Upper lobe of left lung (tissue), 6 donors: Measurements from ENCODE around the gene THRA. TPM values are rescaled to one million over a fixed set of nuclear protein-coding genes. Genes with fewer than 3 reads are reported as not detected.

ENCODE experiments used
- ATAC-seq, 2 donors: fragments of 200-7000 bp; cut with Tn5 transposase; one replicate each; pipeline ENCODE4 v1.9.1; 2022; ENCODE audit warnings: mild to moderate bottlenecking in 2 of 2, moderate library complexity in 2 of 2; ENCODE audit not compliant: low FRiP score in 2 of 2
- DNase-seq, 2 donors: peaks; one replicate each; pipeline ENCODE4 v3.0.0-alpha.2; 2019 to 2020
- H3K27ac ChIP-seq, 4 donors: fragments of 200-600 bp; sonication (generic); one replicate each; pipeline ENCODE4 v1.5.1; 2016 to 2019
- H3K27me3 ChIP-seq, 4 donors: fragments of 200-600 bp; sonication (generic); one replicate each; pipeline ENCODE4 v1.5.1; 2017 to 2019
- H3K36me3 ChIP-seq, 4 donors: fragments of 200-600 bp; sonication (generic); one replicate each; pipeline ENCODE4 v1.5.1; 2016 to 2019
- H3K4me1 ChIP-seq, 4 donors: fragments of 200-600 bp; sonication (generic); one replicate each; pipeline ENCODE4 v1.5.1; 2018 to 2019
- H3K4me3 ChIP-seq, 4 donors: fragments of 200-600 bp; sonication (generic); one replicate each; pipeline ENCODE4 v1.5.1; 2017 to 2019; ENCODE audit warnings: mild to moderate bottlenecking in 2 of 4, moderate library complexity in 1 of 4
- H3K9me3 ChIP-seq, 4 donors: fragments of 200-600 bp; sonication (generic); one replicate each; pipeline ENCODE4 v1.5.1; 2018 to 2019
- CTCF ChIP-seq, 6 experiments: fragments of 450-650 bp in 4 of 6; fragments of 200-600 bp in 2 of 6; sonication (generic) in 2 of 6; IDR thresholded peaks; one replicate each; pipeline ENCODE4 v1.5.1; 2016 to 2019; ENCODE audit warnings: antibody characterized with exemption in 6 of 6
- EP300 ChIP-seq, 4 donors: sonication (generic); formaldehyde crosslinking; IDR thresholded peaks; one replicate each; pipeline ENCODE4 v1.5.1; 2017; ENCODE audit warnings: antibody characterized with exemption in 4 of 4, control low read depth in 2 of 4
- POLR2A ChIP-seq, 4 donors: fragments of 450-650 bp; IDR thresholded peaks; one replicate each; pipeline ENCODE4 v1.5.1; 2016 to 2017; ENCODE audit warnings: antibody characterized with exemption in 4 of 4, mild to moderate bottlenecking in 2 of 4
- POLR2AphosphoS5 ChIP-seq, 2 donors: sonication (generic); formaldehyde crosslinking; IDR thresholded peaks; one replicate each; pipeline ENCODE4 v1.5.1; 2017; ENCODE audit warnings: antibody characterized with exemption in 2 of 2
- WGBS, 2 donors: methylation state at CpG; one replicate each; pipeline ENCODE4 v1.1.5; 2017 to 2018; 5-methylcytosine and 5-hydroxymethylcytosine counted together
- total RNA-seq, 6 donors: library from RNA; depleted of rRNA in 4 of 6; stranded (reverse); fragments of >200 nt in 4 of 6; gene quantifications; one replicate each; pipeline versions ENCODE4 v1.1.0 to v1.2.1, GENCODE V29; 2016 to 2021
- donor health status: DM: no; HTN: no; CAD: no; lungs with moderate emphysema.
- donor health status: DM: no; HTN: yes; CAD: no; lungs with severe emphysema.

THRA gene
- total RNA-seq, 6 donors from 2014 or later = 31.0 to 55.3 (median 49.9) TPM

GRCh38 chr17:40113907-40114245, 51.1 kb downstream of the THRA start:
- H3K27ac ChIP-seq = peak overlapping the region; percentile 66 to 97 (median 91)

GRCh38 chr17:40115101-40115436, 52.3 kb downstream of the THRA start:
- no peak overlapping the region for H3K27ac ChIP-seq
- WGBS, 2 donors = 45 to 50% methylated on average over 1 to 2 of the region's 2 CpGs
- no peak for DNase-seq

More at GRCh38 chr17:40113907-40114245, 51.1 kb downstream of the THRA start:
- Histone ChIP-seq H3K9me3 (no peaks in the 10 kb centered on the region), H3K27me3 (no peaks in the 10 kb centered on the region), H3K36me3 (no peaks in the 10 kb centered on the region), H3K4me1 (peaks cover 48 to 55% (median 49%) of the 10 kb centered on the region in 4 donors), H3K4me3 (peak overlapping the region in 1 of 4 donors; percentile 53)
- TF ChIP-seq POLR2A (IDR thresholded peaks at IDR 0.05) (no peak), CTCF (IDR thresholded peaks at IDR 0.05) (no peak), EP300 (IDR thresholded peaks at IDR 0.05) (no peak), POLR2AphosphoS5 (IDR thresholded peaks at IDR 0.05) (no peak)
- WGBS, 2 donors = 43 to 60% methylated on average over 5 of the region's 5 CpGs
- no peak for ATAC-seq
- no peak for DNase-seq

GRCh38 chr17:40121181-40122135, 58.7 kb downstream of the THRA start, which contains the start of gene MSL1:
MSL1 (plus strand) TSS chr17:40121971; CDS start chr17:40122613, 642 bp downstream.
- Histone ChIP-seq H3K36me3 (peaks cover 0 to 13% (median 5%) of the 10 kb centered on the region in 4 donors), H3K9me3 (no peaks in the 10 kb centered on the region), H3K4me3 (peak within 1 kb of the TSS; percentile 72 to 100 (median 84)), H3K27ac (peak within 1 kb of the TSS; percentile 97 to 100 (median 98)), H3K27me3 (no peaks in the 10 kb centered on the region), H3K4me1 (peaks cover 22 to 34% (median 28%) of the 10 kb centered on the region in 4 donors)
- WGBS, 2 donors = 1 to 2% methylated on average over 27 to 49 of the region's 82 CpGs
- DNase-seq = peak; percentile 91 to 97
- peak; percentile 90 to 94 for ATAC-seq
- peak in 2 of 4 donors; percentile 50 to 75 for TF ChIP-seq POLR2A (IDR thresholded peaks at IDR 0.05)
- no peak for TF ChIP-seq CTCF (IDR thresholded peaks at IDR 0.05)
- peak; percentile 56 to 88 for TF ChIP-seq POLR2AphosphoS5 (IDR thresholded peaks at IDR 0.05)

More at GRCh38 chr17:40115101-40115436, 52.3 kb downstream of the THRA start:
- no peaks in the 10 kb centered on the region for H3K36me3 ChIP-seq
- no peak for TF ChIP-seq POLR2AphosphoS5 (IDR thresholded peaks at IDR 0.05)
- no peaks in the 10 kb centered on the region for H3K9me3 ChIP-seq
- no peaks in the 10 kb centered on the region for H3K27me3 ChIP-seq
- no peak for ATAC-seq
- no peak overlapping the region for H3K4me3 ChIP-seq
- peaks cover 36 to 44% (median 38%) of the 10 kb centered on the region in 4 donors for H3K4me1 ChIP-seq

- Histone ChIP-seq H3K9me3 (no peaks in the 10 kb centered on the region), H3K4me1 (peaks cover 22 to 34% (median 28%) of the 10 kb centered on the region in 4 donors), H3K27me3 (no peaks in the 10 kb centered on the region), H3K27ac (peak overlapping the region; percentile 97 to 100 (median 98)), H3K36me3 (peaks cover 0 to 21% (median 10%) of the 10 kb centered on the region in 4 donors), H3K4me3 (peak overlapping the region; percentile 72 to 100 (median 84))
- TF ChIP-seq POLR2AphosphoS5 (IDR thresholded peaks at IDR 0.05) (no peak), EP300 (IDR thresholded peaks at IDR 0.05) (no peak), CTCF (IDR thresholded peaks at IDR 0.05) (peak in 2 of 6 experiments; percentile 27 to 50), POLR2A (IDR thresholded peaks at IDR 0.05) (peak in 1 of 4 donors; percentile 27)
- WGBS, 2 donors = 0% methylated on average over 1 of the region's 97 CpGs; no CpG with 5 or more reads in 1 of the 2 donors
- peak; percentile 35 to 70 for ATAC-seq
- peak; percentile 59 to 93 for DNase-seq
Measured at GRCh38 chr17:40122136-40122998, 59.6 kb downstream of the THRA start.
